ENCODE results near the gene CCND3. TPM values are rescaled to one million over a fixed set of nuclear protein-coding genes. Genes with fewer than 3 reads are reported as not detected.

CCND3 gene
- total RNA-seq, 1 donor from 2014 or later, result 91.2 TPM

DNA sequence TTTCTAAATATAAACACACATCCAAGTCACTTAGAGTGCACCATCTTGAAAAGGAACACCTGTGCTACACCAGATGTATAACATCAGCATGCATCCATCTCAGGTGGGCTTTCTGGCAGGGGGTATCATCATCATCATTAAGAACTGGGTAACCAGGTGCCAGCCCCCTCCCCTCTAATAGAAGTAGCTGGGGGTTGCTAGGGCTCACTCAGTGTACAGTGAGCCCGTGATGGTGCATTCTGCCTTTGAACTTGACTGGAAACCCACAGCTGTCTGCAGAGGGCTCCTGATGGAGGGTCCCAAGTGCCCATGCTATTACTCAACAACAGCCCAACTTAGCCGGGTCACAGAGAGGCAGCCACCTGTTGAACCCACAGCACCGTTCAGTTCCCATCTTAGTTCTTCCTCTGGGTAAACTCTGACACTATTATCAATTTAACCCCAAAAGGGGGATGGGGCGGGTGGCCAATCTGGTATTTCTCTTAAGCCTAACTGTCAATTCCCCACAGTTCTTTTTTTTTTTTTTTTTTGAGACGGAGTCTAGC lies 32.7 kb upstream of the CCND3 start:
- H3K4me1 Mint-ChIP-seq (ENCODE audit: unreplicated experiment), result peaks cover 31% of the 10 kb centered on the region
- DNase-seq (ENCODE audit: extremely low spot score, unreplicated experiment), result no peak
- H3K36me3 Mint-ChIP-seq (ENCODE audit: unreplicated experiment), result peaks cover 7% of the 10 kb centered on the region
- H3K27me3 Mint-ChIP-seq (ENCODE audit: unreplicated experiment), result no peaks in the 10 kb centered on the region
- no peak overlapping the region for H3K27ac Mint-ChIP-seq (ENCODE audit: unreplicated experiment)
- H3K9me3 Mint-ChIP-seq (ENCODE audit: unreplicated experiment), result no peaks in the 10 kb centered on the region
- TF ChIP-seq, protein P1, sequence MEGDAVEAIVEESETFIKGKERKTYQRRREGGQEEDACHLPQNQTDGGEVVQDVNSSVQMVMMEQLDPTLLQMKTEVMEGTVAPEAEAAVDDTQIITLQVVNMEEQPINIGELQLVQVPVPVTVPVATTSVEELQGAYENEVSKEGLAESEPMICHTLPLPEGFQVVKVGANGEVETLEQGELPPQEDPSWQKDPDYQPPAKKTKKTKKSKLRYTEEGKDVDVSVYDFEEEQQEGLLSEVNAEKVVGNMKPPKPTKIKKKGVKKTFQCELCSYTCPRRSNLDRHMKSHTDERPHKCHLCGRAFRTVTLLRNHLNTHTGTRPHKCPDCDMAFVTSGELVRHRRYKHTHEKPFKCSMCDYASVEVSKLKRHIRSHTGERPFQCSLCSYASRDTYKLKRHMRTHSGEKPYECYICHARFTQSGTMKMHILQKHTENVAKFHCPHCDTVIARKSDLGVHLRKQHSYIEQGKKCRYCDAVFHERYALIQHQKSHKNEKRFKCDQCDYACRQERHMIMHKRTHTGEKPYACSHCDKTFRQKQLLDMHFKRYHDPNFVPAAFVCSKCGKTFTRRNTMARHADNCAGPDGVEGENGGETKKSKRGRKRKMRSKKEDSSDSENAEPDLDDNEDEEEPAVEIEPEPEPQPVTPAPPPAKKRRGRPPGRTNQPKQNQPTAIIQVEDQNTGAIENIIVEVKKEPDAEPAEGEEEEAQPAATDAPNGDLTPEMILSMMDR (IDR thresholded peaks at IDR 0.05), result no peak
- no peak overlapping the region for H3K4me3 Mint-ChIP-seq (ENCODE audit: unreplicated experiment)

- no peaks in the 10 kb centered on the region for H3K9me3 Mint-ChIP-seq (ENCODE audit: unreplicated experiment)
Observed at GRCh38 chr6:41972826-41973225, 31.2 kb upstream of the CCND3 start.

DNA sequence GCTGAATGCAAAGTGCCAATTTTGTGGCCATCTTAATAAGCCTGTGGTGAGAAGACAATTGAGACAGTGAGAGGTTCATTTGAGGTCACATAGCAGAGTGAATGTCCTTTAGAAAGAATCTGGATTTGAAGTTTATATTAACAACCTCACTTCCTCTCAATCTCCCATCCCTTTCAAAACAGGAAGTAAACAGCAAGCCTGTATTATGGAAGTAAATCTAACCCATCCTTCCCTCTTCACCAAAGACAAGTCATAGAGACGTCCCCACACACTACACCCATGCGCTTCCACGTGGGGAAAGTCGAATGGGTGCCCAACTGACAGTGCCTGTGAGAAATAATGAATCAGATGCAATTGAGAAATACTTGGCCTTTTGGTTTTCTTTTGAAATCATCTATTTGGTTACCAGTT lies 28.8 kb upstream of the CCND3 start:
- no peaks in the 10 kb centered on the region for H3K9me3 Mint-ChIP-seq (ENCODE audit: unreplicated experiment)
- no peaks in the 10 kb centered on the region for H3K27me3 Mint-ChIP-seq (ENCODE audit: unreplicated experiment)
- H3K27ac Mint-ChIP-seq (ENCODE audit: unreplicated experiment), result peak overlapping the region; percentile 24
- TF ChIP-seq, protein P1 (IDR thresholded peaks at IDR 0.05), result no peak
- peaks cover 3% of the 10 kb centered on the region for H3K36me3 Mint-ChIP-seq (ENCODE audit: unreplicated experiment)
- H3K4me1 Mint-ChIP-seq (ENCODE audit: unreplicated experiment), result peaks cover 32% of the 10 kb centered on the region
- DNase-seq (ENCODE audit: extremely low spot score, unreplicated experiment), result no peak
- H3K4me3 Mint-ChIP-seq (ENCODE audit: unreplicated experiment), result no peak overlapping the region

More at GRCh38 chr6:41972826-41973225, 31.2 kb upstream of the CCND3 start:
- Mint-ChIP-seq H3K27me3 (ENCODE audit: unreplicated experiment) (no peaks in the 10 kb centered on the region), H3K4me1 (ENCODE audit: unreplicated experiment) (peaks cover 28% of the 10 kb centered on the region), H3K4me3 (ENCODE audit: unreplicated experiment) (no peak overlapping the region), H3K36me3 (ENCODE audit: unreplicated experiment) (peaks cover 7% of the 10 kb centered on the region), H3K27ac (ENCODE audit: unreplicated experiment) (no peak overlapping the region)
- TF ChIP-seq, protein P1 (IDR thresholded peaks at IDR 0.05), result no peak
- DNase-seq (ENCODE audit: extremely low spot score, unreplicated experiment), result no peak

- Mint-ChIP-seq H3K27ac (ENCODE audit: unreplicated experiment) (no peak overlapping the region), H3K9me3 (ENCODE audit: unreplicated experiment) (no peaks in the 10 kb centered on the region)
Observed at GRCh38 chr6:41967312-41968287, 26.0 kb upstream of the CCND3 start.

More at GRCh38 chr6:41967312-41968287, 26.0 kb upstream of the CCND3 start:
- peaks cover 27% of the 10 kb centered on the region for H3K4me1 Mint-ChIP-seq (ENCODE audit: unreplicated experiment)
- TF ChIP-seq, protein P1 (IDR thresholded peaks at IDR 0.05), result no peak
- peaks cover 10% of the 10 kb centered on the region for H3K36me3 Mint-ChIP-seq (ENCODE audit: unreplicated experiment)
- no peaks in the 10 kb centered on the region for H3K27me3 Mint-ChIP-seq (ENCODE audit: unreplicated experiment)
- no peak for DNase-seq (ENCODE audit: extremely low spot score, unreplicated experiment)
- H3K4me3 Mint-ChIP-seq (ENCODE audit: unreplicated experiment), result no peak overlapping the region
